Stimulated activated naive CD8-positive, alpha-beta T cell treated with anti-CD3 and anti-CD28 coated beads, Interleukin-15, Interleukin-2, amounts not matched to agents 100 ng/mL and 50 ng/mL, for 24 hours (primary cell): Measurements from ENCODE around the gene PLET1.
A peak's percentile ranks its signal among the peaks of the same experiment; 100 is the strongest.
"Not testable (repeated sequence)": the region's sequence is repeated elsewhere in the genome, so short reads cannot be mapped to it uniquely, and the experiment has no call there.

Experiments
- H3K27ac Mint-ChIP-seq: one replicate; pipeline ENCODE4 v1.8.0; 2021; ENCODE audit warnings: mild to moderate bottlenecking, mixed read lengths
- H3K27me3 Mint-ChIP-seq: one replicate; pipeline ENCODE4 v1.8.0; 2021; ENCODE audit warnings: mixed read lengths
- H3K36me3 Mint-ChIP-seq: one replicate; pipeline ENCODE4 v1.8.0; 2021; ENCODE audit warnings: low read depth, mixed read lengths
- H3K4me1 Mint-ChIP-seq: one replicate; pipeline ENCODE4 v1.8.0; 2021; ENCODE audit warnings: low read depth, mixed read lengths
- H3K4me3 Mint-ChIP-seq: one replicate; pipeline ENCODE4 v1.8.0; 2021; ENCODE audit warnings: mild to moderate bottlenecking, mixed read lengths
- H3K9me3 Mint-ChIP-seq: one replicate; pipeline ENCODE4 v1.8.0; 2021; ENCODE audit warnings: mixed read lengths

Gene PLET1

DNA sequence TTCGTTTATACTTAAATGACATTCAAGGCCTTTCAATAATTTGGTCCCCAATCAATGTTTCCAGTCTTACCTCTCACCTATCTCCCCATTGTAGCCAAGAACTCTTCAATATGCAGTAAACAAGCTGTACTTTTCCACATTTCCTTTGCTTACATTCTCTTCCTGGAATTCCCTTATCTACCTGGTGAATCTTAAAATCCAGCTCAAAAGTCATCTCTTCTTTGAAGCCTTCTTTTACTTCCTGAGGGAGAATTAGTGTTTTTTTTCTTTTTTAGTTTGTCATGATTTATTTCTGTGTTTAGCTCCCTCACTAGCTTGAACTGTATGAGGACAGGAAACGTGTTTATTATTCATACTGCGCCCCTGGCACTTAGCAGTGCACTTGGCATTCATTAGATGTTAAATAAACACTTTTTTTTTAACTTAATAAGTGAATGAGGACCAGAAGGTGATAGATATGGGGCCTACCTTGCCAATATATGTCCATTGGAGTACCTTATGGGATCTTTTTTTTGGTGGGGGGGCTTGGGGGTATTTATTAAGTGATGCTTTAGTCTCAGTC is 39.3 kb downstream of the PLET1 start:
- H3K9me3 Mint-ChIP-seq: no peaks in the 10 kb centered on the region
- peaks cover 7% of the 10 kb centered on the region for H3K4me1 Mint-ChIP-seq
- no peaks in the 10 kb centered on the region for H3K27me3 Mint-ChIP-seq
- H3K27ac Mint-ChIP-seq: no peak overlapping the region
- no peak overlapping the region for H3K4me3 Mint-ChIP-seq
- no peaks in the 10 kb centered on the region for H3K36me3 Mint-ChIP-seq

DNA sequence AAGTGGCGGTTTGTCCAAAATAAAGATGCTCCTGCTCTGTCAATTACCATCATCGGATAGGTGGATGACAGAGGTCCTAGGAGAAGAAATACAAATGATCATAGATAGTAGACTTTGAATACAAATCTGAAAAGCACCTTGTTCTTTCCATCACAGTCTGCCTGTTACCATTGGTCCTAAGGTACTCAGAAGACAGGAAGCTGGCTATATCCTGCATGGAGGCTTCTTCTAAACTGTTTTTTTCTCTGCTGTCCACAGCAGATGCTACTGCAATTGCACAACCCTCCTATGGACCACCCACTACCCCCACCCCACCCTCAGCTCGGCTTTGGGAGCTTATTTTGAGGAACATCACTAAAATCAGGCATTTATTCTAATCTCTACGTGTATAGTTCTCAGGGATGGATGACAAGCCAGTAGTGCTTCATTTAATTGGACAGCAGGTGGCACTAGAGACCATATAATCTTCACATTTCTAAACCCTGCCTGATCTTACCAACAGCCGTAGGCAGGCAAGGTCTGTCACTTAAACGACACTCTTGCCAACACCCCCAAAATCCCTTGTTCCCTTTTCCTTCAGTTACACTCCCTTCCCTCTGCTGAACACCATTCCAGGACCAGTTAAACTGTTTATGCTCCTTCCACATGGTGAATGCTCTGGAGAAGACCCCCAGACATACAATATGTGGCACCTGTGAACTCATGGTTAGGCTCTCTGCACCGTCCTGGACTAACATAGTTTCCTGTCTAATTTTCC is 41.0 kb downstream of the PLET1 start:
- Mint-ChIP-seq H3K36me3 (no peaks in the 10 kb centered on the region), H3K27me3 (no peaks in the 10 kb centered on the region), H3K4me1 (no peaks in the 10 kb centered on the region), H3K27ac (peak overlapping the region; percentile 22), H3K4me3 (no peak overlapping the region), H3K9me3 (no peaks in the 10 kb centered on the region)

DNA sequence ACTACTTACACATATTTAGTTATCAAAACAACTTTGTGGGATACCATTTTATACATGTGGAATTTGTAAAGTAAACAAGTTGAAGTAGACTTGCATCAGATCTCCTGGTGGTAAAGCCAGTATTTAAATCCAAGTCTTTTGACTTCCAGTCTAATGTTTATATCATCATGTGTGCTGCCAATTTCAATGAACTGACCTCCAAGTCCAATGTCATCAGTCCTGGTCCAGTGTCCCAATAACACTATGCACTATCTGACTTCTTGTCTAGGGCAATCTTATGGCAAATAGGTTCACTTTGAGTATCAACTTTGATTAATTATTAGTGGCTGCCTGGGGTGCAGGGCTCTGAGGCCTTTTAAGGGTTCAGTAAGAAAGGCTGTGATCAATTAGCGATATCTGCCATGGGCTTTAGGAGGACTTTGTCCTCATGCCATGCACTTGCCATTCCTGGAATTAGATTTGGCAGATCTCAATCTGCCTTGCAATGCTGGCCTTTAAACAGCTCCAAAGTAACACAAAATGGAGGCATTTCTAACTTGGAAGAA is 44.0 kb downstream of the PLET1 start:
- peaks cover 12% of the 10 kb centered on the region for H3K4me1 Mint-ChIP-seq
- no peak overlapping the region for H3K4me3 Mint-ChIP-seq
- no peak overlapping the region for H3K27ac Mint-ChIP-seq
- H3K9me3 Mint-ChIP-seq: no peaks in the 10 kb centered on the region
- peaks cover 3% of the 10 kb centered on the region for H3K27me3 Mint-ChIP-seq
- no peaks in the 10 kb centered on the region for H3K36me3 Mint-ChIP-seq

DNA sequence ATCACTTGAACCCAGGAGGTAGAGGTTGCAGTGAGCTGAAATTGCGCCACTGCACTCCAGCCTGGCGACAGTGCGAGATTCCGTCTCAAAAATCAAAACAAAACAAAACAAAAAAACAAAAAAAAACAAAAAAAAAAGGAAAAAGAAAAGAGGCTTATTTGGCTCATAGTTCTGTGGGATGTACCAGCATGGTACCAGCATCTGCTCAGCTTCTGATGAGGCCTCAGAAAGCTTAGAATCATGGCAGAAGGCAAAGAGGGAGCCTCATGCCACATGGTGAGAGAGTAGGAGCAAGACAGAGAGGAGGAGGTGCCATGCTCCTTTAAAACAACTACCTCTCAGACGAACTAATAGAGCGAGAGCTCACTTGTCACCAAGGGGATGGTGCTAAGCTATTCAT is 45.0 kb downstream of the PLET1 start:
- Mint-ChIP-seq H3K9me3 (no peaks in the 10 kb centered on the region), H3K4me1 (peaks cover 21% of the 10 kb centered on the region), H3K4me3 (no peak overlapping the region), H3K36me3 (no peaks in the 10 kb centered on the region), H3K27ac (no peak overlapping the region), H3K27me3 (peaks cover 3% of the 10 kb centered on the region)

DNA sequence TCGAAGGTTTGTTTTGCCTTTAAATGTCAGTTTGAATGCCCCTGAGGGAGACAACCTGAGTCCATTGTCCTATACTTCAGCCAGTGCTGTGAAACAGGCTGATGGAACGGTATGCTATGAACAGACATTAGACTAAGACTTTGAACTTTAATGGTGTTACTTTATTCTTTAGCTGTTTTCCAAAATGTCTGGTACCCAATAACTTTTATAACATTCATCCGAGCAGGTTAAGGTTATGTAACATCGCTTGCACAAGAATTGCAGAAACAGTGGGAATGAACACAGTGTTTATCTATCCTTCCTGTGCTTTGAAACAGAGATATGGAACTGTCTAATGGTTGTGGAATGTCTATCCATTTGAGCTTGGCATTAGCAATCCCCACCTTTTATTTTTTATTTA is 46.9 kb downstream of the PLET1 start:
- no peaks in the 10 kb centered on the region for H3K9me3 Mint-ChIP-seq
- H3K4me3 Mint-ChIP-seq: no peak overlapping the region
- no peaks in the 10 kb centered on the region for H3K36me3 Mint-ChIP-seq
- peaks cover 7% of the 10 kb centered on the region for H3K27me3 Mint-ChIP-seq
- H3K27ac Mint-ChIP-seq: no peak overlapping the region
- H3K4me1 Mint-ChIP-seq: peaks cover 21% of the 10 kb centered on the region

DNA sequence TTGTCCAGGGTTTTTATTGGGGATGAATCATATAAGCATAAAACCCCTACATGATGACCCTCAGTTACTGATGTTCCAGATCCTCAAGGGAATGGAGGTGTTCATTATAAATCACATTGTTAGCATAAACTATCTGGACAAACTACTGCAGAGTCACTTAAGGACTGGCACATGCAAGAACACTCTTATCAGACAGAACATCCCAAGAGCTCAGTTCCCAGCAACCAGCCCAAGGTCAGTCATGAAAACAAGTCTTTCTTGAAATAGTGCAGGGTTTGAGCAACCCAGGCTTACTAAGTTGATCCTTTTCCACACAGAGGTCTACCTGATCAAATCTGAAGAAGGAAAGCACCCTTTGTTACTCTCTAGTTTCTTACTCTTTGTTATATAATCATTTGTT is 48.0 kb downstream of the PLET1 start:
- H3K9me3 Mint-ChIP-seq: no peaks in the 10 kb centered on the region
- no peaks in the 10 kb centered on the region for H3K36me3 Mint-ChIP-seq
- peaks cover 7% of the 10 kb centered on the region for H3K27me3 Mint-ChIP-seq
- peaks cover 21% of the 10 kb centered on the region for H3K4me1 Mint-ChIP-seq
- H3K27ac Mint-ChIP-seq: no peak overlapping the region
- H3K4me3 Mint-ChIP-seq: no peak overlapping the region

DNA sequence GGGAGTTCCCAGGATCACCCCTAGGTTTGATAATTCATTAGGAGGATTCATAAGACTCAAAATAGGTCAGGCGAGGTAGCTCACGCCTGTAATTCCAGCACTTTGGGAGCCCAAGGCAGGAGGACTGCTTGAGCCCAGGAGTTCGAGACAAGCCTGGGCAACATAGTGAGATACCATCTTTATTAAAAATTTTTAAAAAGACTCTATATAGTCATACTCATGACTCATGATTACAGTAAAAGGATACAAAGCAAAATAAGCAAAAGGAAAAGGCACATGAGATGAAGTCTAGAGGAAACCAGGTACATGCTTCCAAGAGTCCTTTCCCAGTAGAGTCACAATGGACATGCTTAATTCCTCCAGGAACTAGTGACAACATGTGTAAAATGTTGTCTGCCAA is 48.4 kb downstream of the PLET1 start:
- peaks cover 7% of the 10 kb centered on the region for H3K27me3 Mint-ChIP-seq
- H3K36me3 Mint-ChIP-seq: no peaks in the 10 kb centered on the region
- peaks cover 21% of the 10 kb centered on the region for H3K4me1 Mint-ChIP-seq
- H3K27ac Mint-ChIP-seq: no peak overlapping the region
- H3K9me3 Mint-ChIP-seq: no peaks in the 10 kb centered on the region
- H3K4me3 Mint-ChIP-seq: no peak overlapping the region

DNA sequence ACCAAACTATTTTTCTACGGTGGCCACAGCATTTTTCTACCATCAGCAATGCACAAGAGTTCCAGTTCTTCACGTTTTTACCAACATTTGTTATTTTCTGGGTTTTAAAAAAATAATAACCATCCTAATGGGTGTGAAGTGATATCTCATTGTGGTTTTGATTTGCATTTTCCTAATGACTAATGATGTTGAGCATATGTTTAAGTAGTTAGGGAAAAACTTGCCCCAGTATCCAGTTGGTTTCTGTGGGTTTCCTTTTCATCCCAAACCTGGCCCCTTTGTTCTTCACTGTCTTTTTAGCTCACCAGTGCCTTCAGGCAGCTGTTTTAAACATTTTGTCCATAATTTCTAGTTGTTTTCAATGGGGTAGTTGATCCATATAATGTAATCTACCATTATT is 49.1 kb downstream of the PLET1 start:
- Mint-ChIP-seq H3K36me3 (no peaks in the 10 kb centered on the region), H3K27me3 (peaks cover 7% of the 10 kb centered on the region), H3K9me3 (no peaks in the 10 kb centered on the region), H3K27ac (no peak overlapping the region), H3K4me3 (peak overlapping the region; percentile 52), H3K4me1 (peaks cover 21% of the 10 kb centered on the region)

DNA sequence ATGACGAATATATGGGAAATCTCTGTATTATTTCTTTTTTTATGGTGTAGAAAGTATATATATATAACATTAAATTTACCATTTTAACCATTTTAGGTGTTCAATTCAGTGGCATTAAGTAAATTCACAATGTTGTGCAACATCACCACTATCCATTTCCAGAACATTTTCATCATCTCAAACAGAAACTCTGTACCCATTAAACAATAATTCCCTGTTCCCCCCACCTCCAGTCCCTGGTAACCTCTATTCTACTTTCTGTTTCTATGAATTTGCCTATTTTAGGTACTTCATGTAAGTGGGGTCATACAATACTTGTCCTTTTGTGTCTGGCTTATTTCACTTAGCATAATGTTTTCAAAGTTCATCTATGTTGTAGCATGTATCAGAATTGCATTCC is 49.8 kb downstream of the PLET1 start:
- Mint-ChIP-seq H3K36me3 (no peaks in the 10 kb centered on the region), H3K4me1 (peaks cover 21% of the 10 kb centered on the region), H3K27me3 (peaks cover 7% of the 10 kb centered on the region), H3K9me3 (no peaks in the 10 kb centered on the region), H3K27ac (no peak overlapping the region), H3K4me3 (no peak overlapping the region)

DNA sequence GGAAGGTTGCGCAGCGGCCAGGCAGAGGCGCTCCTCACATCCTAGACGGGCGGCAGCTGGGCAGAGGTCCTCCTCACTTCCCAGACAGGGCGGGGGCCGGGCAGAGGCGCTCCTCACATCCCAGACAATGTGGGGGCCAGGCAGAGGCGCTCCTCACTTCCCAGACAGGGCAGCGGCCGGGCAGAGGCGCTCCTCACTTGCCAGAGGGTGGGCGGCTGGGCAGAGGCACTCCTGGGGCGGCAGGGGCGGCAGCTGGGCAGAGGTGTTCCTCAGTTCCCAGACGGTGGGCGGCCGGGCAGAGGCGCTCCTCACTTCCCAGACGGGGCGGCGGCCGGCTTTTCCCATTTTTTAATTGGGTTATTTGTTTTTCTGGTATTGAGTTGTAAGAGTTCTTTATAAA is 54.6 kb downstream of the PLET1 start:
- Mint-ChIP-seq H3K27me3 (peaks cover 7% of the 10 kb centered on the region), H3K4me3 (no peak overlapping the region), H3K4me1 (peaks cover 3% of the 10 kb centered on the region), H3K9me3 (no peaks in the 10 kb centered on the region), H3K36me3 (no peaks in the 10 kb centered on the region), H3K27ac (no peak overlapping the region)

DNA sequence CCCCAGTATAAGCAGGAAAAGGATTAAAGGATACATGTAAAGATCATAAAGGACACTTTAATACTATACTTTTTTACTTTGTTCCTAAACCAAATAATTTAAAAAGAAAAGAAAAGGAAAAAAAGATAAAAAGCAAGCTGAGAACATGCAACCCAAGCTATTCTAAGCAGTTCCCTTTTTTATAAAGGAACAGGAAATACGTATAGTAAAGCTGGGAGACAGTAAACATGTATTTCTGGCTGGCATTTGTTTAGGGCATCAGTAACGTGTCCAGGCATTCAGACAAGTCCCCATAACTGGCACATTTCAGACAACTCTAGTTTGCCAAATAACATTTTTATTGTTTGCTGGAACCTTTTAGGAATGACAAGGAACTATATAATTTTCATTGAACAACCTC is 60.4 kb downstream of the PLET1 start:
- Mint-ChIP-seq H3K9me3 (no peaks in the 10 kb centered on the region), H3K27ac (no peak overlapping the region), H3K27me3 (peaks cover 7% of the 10 kb centered on the region), H3K36me3 (no peaks in the 10 kb centered on the region), H3K4me3 (no peak overlapping the region), H3K4me1 (no peaks in the 10 kb centered on the region)

DNA sequence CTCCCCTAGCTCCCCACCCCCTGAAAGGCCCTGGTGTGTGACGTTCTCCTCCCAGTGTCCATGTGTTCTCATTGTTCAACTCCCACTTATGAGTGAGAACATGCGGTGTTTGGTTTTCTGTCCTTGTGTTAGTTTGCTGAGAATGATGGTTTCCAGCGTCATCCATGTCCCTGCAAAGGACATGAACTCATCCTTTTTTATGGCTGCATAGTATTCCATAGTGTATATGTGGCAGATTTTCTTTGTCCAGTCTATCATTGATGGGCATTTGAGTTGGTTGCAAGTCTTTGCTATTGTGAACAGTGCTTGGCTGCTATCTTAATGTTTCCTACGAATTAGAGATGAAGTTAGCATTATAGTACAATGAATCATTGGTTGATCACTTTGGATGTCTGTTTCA is 61.6 kb downstream of the PLET1 start:
- not testable (repeated sequence) for H3K9me3 Mint-ChIP-seq, H3K27ac Mint-ChIP-seq, H3K4me1 Mint-ChIP-seq, H3K36me3 Mint-ChIP-seq, H3K27me3 Mint-ChIP-seq, H3K4me3 Mint-ChIP-seq
